ENCODE data around the gene EBP. TPM values are rescaled to one million over a fixed set of nuclear protein-coding genes. Genes with fewer than 3 reads are reported as not detected.
A peak's percentile ranks its signal among the peaks of the same experiment; 100 is the strongest.

Gene EBP
- total and polyA plus RNA-seq, 2 of the 8 experiments (the other 6 are each of a cell fraction or from before 2014, with no cell fraction given) = 143 to 286 TPM

GRCh38 chrX:48574270-48575266 lies 53.0 kb downstream of the EBP start, which contains the start of gene RBM3 (continued):
- TF ChIP-seq CTCF (IDR thresholded peaks at IDR 0.05; ENCODE audit: control extremely low read depth in 1 of 3, insufficient read depth in 1 of 3, low read depth in 1 of 3, low read length in 3 of 3) = peak; percentile 2 to 39 (median 35); a peak in 2 of 4 replicates
- no peak for TF ChIP-seq SAP30 (IDR thresholded peaks at IDR 0.05; ENCODE audit: insufficient read depth, insufficient replicate concordance, low read length)
- peak; percentile 55; the same call in 1 of the 2 replicates for TF ChIP-seq E2F6 (IDR thresholded peaks at IDR 0.05)
- no peak for TF ChIP-seq SUZ12 (IDR thresholded peaks at IDR 0.05; ENCODE audit: low read length)
- TF ChIP-seq PHF8 (conservative IDR thresholded peaks at IDR 0.05; ENCODE audit: low read depth, low read length) = peak; percentile 91
- peak; percentile 55 to 92 for TF ChIP-seq POLR2A (IDR thresholded peaks at IDR 0.05; ENCODE audit: control extremely low read depth in 1 of 2, low read depth in 2 of 2, low read length in 2 of 2)
- no peak for TF ChIP-seq RAD21 (IDR thresholded peaks at IDR 0.05 in 1 of 2, conservative IDR thresholded peaks at IDR 0.05 in 1 of 2; ENCODE audit: low read depth in 2 of 2, low read length in 2 of 2)
- TF ChIP-seq NRF1 (IDR thresholded peaks at IDR 0.05; ENCODE audit: low read depth, low read length) = peak; percentile 46
- no peak for TF ChIP-seq HDAC2 (IDR thresholded peaks at IDR 0.05; ENCODE audit: borderline replicate concordance in 1 of 2, low read depth in 2 of 2, low read length in 2 of 2)
- peak; percentile 64 for TF ChIP-seq ASH2L (IDR thresholded peaks at IDR 0.05; ENCODE audit: low read length)
- peak; percentile 44; the same call in 1 of the 2 replicates for TF ChIP-seq CHD1 (IDR thresholded peaks at IDR 0.05; ENCODE audit: low read depth, low read length)
- TF ChIP-seq SP1 (IDR thresholded peaks at IDR 0.05; ENCODE audit: low read depth, low read length) = no peak
- peak; percentile 74 to 88; a peak in 3 of 4 replicates for TF ChIP-seq SIN3A (conservative IDR thresholded peaks at IDR 0.05 in 1 of 2, IDR thresholded peaks at IDR 0.05 in 1 of 2; ENCODE audit: low read depth in 1 of 2, low read length in 2 of 2)
- no peak for TF ChIP-seq EZH2 (IDR thresholded peaks at IDR 0.05; ENCODE audit: low read depth, low read length, severe bottlenecking)
- TF ChIP-seq ATF2 (IDR thresholded peaks at IDR 0.05; ENCODE audit: low read length) = 0 out of 2 replicates have a peak, but pooled peaks have one; percentile 6
- TF ChIP-seq YY1 (IDR thresholded peaks at IDR 0.05; ENCODE audit: low read depth, low read length) = peak; percentile 95
